Pons (tissue), 1 donor: Measurements from ENCODE around the gene MFAP4.
"Not testable (repeated sequence)": the region's sequence is repeated elsewhere in the genome, so short reads cannot be mapped to it uniquely, and the experiment has no call there.

Experiments
- DNase-seq: peaks from one replicate; pipeline ENCODE4 v3.0.0-alpha.2; 2016; ENCODE audit warnings: low spot score

Gene MFAP4

DNA sequence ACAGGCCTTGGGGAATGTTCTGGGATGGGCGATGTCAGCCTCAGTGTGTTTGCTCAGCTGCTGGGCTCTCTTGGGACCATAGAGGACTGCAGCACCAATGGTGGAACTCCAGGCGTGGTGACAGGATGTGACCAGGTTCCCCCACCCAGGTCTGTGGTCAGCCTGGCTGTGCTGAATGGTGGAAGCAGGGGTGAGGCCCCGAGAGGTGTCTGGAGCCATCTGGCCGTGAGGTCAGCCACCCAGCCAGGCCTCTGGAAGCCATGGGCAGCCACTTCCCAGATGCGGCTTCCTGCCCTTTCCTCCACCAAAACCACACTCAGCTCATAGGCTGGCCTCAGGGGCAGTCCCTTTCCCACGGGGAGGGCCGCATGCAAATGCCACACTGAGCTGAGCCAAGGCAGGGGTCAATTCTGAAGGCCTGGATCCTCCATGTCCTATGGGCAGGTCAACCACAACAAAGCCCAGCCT lies 16.5 kb downstream of the MFAP4 start:
- no peak for DNase-seq

DNA sequence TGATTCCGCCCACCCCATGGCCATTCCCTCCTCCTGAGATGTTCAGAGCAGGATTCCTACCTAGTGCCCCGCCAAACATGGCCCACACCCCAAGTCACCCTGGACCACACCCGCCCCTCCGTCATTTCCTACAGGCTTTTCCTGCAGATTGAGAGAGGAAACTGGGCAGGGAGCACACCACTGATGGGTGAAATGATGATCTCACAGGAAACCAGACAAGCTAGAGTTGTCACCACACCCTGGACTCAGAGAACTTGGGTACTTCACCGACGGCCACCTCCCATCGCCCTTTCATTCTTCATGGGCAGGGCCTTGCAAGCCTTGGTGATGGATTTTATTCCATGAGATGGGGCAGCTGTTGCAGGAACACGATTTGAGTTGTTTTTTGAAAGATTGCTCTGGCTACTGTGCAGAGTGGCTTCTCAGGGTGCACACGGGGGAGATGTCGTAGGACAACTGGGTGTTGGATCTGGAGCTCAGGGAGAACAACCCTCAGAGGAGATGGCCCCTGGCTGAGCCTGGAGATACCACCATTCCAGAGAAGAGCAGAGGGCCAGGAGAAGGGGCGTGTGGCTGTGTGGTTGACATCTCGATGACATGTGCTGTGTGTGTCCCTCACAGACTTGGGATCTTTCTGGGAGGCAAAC lies 17.0 kb downstream of the MFAP4 start:
- no peak for DNase-seq

DNA sequence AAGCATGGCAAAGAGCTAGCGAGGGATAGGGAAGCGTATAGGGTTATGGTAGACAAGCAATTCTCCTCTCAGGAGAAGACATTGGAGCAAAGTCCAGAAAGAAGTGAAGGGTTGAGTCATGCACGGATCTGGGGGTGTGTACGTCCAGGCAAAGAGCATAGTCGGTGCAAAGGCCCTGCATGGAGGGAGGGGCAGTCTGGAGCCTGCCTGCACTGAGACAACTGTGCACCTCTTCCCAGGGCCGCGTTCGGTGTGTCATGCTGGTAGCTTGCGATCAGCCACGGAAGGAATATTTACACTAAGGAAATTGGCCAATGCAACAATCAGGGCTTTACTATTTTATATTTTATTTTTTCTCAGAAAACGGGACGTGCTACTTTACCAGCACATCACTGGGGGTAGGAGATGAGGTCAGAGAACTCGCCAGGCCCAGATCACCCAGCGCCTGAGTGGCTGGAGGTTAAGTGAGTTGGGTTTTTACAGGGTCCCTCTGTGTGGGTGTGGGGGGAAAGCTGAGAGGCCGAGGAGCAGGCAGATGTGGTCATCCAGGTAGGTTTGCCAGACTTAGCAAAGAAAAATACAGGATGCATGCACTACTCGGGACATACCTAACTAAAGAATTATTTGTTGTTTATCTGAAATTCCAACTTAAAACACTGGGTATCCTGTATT lies 17.7 kb downstream of the MFAP4 start:
- no peak for DNase-seq

DNA sequence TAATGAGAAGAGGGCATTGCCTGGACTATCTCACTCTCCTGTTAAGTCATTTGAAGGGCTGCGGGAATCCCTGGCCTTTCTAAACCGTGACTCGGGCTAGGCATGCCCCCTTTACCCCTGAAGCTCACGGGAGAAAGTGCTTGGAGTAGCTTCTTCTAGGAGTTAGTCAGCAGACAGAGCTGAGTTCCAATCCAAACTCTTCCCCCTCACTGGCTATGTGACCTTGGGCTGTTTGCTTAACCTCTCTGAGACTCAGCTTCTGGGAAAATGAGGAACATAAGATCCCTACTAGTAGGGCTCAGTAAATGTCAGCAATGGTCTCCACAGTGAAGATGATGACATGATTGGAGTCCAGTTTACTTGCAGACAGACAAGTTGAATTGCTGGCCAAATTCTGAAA lies 18.8 kb downstream of the MFAP4 start:
- no peak for DNase-seq

DNA sequence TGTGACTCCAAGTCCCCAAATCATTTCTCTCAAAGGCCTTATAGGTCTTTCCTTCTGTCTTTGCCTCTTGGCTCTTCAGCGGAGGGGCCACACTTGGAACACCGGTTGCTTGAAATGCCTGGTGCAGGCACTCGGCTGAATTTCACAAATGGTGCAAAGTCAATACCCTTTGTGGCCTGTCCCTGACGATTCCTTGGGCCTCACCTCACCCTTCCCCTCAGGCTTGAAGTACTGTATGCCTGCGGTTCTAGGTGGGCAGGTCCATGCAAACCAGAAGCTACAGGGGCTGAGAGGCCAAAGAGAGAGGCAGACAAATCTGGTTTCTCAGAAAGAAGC lies 20.4 kb downstream of the MFAP4 start:
- no peak for DNase-seq

DNA sequence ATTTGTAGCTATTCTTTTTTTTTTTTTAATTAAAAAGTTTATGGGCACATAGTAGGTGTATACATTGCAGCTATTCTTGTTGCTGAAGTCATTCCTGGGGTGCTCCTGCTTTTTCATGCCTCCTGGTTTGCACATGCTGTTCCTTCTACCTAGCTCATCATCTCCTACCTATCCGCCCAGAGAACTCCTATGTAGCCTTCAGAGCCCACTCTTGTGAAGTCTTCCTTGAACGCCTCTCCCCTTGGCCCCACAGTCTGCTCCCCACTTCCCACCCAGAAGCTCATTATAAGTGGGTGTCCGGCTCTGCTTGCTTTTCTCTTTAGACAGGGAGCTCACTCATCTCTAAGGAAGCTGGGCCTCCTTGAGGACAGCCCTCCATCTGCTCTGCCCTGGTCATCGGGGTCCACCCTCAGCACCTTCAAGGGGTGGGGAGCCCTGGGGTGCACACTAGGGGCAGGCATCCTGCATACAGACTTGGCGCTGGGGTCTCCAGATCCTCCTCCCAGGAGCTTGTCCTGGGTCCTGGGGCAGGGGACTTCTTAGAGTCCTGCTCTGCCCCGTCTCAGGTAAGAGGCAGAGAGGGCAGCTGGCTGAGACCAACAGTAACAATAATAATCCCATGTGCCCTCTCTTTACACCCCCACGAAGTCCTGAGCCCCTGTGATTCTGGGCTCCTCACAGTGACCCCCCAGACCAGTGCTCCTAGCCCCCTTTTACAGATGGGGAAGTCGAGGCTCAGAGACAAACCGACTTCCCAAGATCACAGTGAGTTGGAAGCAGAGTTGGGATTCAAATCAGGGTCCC lies 21.0 kb downstream of the MFAP4 start:
- no peak for DNase-seq

DNA sequence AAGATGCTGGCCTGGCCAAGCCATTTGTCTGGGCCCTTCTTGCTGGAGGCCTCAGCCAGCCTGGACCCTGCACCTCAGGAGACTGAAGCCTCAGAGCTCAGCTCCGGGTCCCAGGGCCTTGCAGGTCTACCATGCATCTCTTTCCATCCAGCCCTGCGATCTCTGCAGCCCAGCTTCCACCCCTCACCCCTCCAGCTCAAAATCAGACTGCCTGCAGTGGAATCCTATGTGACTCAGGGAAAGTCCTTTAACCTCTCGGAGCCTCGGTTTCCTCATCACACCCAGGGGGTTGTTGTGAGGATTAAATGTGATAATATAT lies 21.5 kb downstream of the MFAP4 start:
- no peak for DNase-seq

DNA sequence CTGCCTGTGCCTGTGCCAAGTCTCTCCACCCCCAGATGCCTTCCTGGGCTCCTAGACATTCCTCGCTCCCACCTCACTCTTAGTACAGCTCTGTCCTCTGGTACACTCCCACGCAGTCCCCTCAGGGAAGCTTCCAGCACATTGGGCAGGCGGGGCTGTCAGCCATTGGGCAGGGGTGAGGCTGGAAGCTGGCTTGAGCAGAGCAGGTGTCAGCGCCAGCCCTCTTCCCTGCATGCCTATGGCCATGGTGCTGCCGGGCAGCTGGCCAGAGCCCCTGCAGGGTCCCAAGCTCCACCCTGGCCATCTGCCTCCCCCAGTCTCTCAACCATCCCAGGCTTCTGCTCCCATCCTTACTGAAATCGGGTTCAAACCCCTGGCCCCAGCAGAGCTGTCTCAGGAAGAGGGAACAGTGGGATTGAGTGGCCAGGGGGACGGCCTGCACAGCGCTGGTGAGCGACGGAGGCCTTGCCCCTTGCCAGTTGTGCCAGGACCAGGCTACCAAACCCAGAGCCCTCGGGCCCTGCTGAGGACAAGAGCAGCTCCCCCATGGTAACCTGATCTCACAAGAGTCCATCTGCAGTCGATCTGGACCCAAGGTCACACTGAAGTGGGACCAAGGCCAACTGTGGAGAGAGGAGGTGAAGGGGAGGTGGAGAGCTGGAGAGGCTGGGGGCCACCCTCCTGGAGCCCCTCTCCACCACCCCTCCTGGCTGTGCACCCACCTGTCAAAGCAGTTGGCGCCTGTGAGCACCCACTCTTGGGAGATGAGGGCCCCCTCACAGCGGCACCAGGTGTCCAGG lies 22.1 kb downstream of the MFAP4 start:
- no peak for DNase-seq

DNA sequence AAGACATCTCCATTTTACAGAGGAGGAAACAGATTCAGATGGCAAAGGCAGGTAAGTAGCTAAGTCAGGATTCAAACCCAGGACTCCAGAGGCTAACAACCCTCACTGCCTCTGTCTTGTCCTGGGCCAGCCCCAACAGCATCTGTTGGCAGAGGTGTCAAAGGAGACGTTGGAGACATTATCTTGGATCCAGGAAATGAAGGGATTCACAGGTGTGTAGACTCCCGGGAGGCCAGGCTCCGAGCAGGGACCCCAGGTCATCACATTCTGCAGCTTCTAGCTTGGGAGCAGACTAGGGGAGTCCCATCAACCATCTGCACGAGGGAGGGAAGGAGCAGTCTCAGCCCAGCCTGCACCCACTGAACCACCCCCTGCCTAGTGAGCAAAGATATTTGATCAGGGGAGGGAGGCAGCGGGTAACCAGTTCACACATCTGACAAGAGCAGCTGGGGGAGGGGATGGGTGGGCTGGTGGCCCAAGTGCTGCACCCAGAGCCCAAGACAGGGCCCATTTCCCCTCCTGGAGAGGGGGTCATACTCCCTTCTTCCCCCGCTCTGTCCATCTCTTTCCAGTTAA lies 23.4 kb downstream of the MFAP4 start:
- no peak for DNase-seq

DNA sequence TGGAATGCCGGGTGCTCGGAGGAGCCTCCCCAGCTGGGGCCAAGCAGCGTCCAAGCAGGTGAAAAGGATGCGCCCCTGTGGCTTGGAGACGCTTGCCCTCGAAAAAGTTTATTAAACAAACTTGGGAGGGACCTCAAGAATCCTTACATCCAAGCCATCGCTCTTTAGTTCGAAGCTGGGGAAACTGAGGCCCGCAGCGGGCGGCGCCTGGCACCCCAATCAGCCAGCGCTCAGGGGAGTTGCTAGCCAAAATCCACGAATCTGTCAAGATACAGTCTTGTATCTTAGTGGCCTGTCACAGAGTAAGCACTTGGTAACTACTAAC lies 23.9 kb downstream of the MFAP4 start:
- DNase-seq, result no peak

DNA sequence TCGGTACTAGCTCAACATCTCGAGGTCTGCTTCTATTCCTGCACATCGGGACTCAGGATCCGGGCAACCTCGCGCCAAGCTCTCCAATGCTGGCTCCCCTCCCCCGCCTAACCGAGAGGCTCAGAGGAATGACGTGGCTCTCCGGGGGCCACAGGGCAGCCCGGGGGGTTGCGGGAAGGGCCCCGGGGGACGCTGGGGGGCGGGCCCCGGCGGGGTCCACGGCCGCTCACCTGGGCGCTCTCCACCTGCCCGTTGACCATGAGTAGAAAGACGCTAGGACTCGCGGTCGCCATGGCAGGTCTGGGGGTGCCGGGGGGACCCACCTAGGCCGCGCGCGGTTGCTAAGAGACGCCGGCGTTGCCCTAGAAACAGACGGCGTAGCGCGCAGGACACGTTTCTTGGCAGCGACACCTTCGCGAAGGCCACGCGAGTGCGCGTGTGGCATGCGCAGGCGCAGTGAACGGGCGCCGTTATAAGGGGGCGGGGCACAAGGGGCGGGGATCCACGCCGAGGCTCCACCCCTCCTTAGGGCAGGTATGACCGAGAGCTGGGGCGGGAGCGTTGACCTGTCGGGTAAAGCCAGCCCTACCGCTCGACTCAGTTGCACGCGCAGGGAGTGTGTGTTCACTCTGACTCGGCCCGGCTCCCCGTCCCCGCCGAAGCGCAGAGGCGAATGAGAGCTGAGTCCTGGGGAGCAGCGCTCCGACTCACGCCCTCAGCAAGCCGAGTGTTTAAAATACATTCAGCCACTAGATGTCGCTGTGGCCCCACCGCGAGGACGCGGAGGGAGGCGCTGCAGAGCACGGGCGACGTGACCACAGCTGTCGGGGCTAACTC lies 24.5 kb downstream of the MFAP4 start, which contains the start of gene B9D1:
Gene B9D1, minus strand, starts transcription at position 447 of the 837 bp plus-strand sequence. Its CDS starts 154 bp downstream, at position 293.
- DNase-seq, result peak; percentile 91

DNA sequence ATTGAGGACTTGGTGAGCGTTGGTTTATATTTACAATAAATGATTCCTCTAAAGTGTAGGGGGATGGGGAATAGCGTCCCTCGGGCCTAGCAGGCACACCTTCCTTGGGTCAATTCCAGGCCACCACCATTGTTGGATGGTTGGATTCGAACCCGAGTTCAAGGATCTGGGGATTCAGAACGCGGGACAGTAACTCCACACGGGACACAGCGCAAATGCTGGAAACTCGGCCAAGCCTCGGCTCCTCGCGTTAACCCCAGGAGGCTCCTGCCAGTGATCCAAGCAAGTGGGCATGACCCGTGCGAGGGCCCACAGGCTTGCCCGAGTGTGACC lies 25.1 kb downstream of the MFAP4 start:
- no peak for DNase-seq

DNA sequence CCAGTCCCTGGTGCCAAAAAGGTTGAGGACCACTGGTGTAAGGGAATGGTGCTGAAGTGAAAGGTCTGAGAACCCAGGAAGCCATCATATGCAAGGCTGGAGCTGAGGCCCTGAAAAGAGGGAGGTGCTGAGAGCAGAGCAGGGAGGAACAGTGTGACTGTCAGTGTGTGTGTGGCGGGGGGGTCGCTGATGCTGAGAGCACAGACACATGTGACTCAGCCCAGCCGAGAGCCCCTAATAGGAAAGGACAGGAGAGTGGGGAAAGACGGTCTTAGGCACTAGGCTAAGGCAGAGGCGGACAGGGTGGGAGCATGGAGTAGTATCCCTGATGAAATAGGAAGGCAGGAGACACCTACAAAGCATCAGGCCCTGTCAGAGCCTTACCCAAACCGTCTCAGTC lies 25.7 kb downstream of the MFAP4 start:
- DNase-seq, result no peak

DNA sequence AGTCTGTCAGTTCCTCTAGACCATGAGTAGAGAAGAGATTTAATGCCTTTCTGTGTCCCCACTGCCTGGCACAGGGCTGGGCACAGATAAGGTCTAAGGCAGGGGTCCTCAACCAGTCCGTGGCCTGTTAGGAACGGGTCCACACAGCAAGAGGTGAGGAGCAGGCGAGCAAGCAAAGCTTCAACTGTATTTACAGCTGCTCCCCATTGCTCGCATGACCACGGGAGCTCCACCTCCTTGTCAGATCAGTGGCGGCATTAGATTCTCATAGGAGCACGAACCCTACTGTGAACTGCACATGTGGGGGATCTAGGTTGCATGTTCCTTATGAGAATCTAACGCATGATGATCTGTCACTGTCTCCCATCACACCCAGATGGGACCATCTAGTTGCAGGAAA lies 26.2 kb downstream of the MFAP4 start:
- DNase-seq, result no peak

DNA sequence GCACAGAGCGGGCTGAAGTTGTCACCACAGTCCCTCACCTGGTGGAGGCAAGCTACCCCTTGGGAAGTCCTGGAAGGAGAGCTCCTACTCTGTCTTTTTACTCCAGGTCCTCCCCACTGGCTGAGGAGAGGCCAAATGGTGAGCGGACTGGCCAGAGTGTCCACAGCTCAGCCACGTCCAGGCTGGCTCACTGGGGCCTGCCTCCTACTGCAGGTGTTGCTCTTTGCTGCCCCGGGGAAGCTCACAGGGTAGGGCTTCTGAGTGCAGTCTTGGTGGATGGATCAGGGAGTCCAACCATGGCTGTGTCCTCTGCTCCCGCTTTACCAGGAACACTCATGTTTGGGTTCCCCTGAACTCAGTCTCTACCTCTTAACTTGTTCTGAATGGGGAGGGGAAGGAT lies 27.1 kb downstream of the MFAP4 start:
- no peak for DNase-seq

DNA sequence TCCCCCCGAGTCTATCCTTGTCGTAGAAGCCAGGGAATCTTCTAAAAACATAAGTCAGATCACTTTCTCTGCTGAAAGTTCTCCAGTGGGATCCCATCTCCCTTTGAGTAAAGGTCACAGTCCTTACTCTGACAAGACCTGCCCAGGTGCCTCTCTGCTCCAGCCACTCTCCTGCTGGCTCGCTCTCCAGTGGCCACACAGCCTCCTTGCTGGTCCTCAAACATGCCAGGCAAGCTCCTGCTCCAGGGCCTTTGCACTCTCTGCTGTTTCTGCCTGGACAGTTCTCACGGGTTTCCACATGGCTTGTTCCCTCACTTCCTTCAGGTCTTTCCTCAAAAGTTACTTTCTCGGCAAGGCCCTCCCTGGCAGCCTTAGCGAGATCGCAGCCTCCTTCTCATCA lies 27.8 kb downstream of the MFAP4 start:
- DNase-seq, result no peak

DNA sequence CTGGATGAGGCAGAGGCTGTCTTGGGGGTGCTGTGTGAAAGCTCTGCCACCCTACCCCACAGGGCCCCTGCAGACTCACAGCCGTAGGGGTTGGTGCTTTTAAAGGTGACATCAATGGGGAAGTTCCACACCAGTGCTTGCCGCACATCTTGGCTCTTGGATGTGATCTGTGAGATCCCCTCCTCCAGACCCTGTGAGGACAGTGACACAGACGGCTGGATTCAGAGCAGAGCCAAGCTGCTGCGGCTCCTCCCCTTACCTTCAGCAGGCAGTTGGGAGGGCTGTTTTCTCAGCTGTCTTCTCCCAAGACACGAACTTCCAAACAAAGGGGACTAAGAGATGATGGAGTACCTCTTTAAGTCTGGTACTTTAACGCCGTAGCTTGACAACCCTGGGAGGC lies 29.2 kb downstream of the MFAP4 start:
- DNase-seq, result no peak

DNA sequence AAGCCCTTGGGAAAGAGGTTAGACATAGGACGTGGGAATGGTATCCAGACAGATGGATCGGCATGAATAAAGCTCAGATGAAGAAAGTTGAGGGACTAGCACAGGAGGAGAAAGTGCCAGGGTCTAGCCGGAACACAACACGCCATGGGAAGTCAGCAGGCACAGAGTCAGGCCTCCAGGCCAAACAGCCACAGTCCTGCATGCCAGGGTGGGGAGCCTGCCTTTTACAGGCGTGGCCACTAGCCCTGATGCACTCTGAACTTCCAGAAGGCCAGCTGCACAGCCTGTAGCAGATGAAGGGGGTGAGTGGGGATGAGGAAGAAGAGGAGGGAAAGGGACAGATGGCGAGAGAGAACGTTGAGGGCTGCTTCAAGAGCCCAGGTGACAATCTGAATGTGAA lies 29.6 kb downstream of the MFAP4 start:
- DNase-seq, result no peak

DNA sequence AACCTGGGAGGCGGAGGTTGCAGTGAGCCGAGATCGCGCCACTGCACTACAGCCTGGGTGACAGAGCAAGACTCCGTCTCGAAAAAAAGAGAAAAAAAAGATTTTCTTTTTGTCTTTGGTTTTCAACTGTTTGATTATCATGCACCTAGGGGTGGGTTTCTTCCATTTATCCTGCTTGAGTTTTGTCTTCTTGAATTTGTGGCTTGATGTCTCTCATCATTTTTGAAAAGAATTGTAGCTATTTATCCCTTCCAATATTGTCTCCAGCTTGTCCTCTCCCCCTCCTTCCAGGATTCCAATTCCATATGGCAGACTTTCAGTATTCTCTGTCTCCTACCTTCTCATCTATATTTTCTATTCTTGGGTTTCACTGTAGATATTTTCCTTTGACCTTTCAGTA lies 32.2 kb downstream of the MFAP4 start:
- no peak for DNase-seq

DNA sequence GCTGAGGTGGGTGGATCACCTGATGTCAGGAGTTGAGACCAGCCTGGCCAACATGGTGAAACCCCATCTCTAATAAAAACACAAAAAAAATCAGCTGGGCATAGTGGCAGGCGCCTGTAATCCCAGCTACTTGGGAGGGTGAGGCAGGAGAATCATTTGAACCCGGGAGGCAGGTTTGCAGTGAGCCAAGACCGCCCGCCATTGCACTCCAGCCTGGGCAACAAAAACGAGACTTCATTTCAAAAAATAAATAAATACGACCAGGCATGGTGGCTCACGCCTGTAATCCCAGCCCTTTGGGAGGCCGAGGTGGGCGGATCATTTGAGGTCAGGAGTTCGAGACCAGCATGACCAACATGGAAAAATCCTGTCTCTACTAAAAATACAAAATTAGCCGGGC lies 33.6 kb downstream of the MFAP4 start:
- DNase-seq, result not testable (repeated sequence)

DNA sequence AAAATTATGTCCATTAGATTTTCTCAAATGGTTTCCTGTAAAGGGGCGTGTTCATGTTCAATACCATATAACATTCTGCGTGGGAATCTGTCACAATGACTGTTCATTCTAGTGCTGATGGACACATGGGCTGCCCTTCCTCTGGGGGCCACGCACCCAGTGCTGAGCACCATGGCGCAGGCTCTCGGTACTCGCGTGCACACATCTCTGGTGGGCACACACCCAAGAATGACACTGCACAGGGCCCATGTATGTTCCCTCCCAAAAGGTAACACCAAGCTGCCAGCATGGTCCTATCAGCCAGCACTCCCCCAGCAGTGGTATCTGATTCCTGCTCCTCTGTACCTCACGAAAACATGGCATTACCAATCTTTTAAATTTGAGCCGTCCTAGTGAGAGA lies 38.2 kb downstream of the MFAP4 start:
- DNase-seq, result no peak
